H1 (cell line): ENCODE measurements around the gene RPTOR.

ENCODE experiments used
- ASH2L ChIP-seq: fragments of 200-600, 300-600 bp; sonication (generic); IDR thresholded peaks from one replicate; pipeline ENCODE4 v1.7.1; 2017; ENCODE audit warnings: low read length
- EZH2 ChIP-seq: fragments of 200-600 bp; sonication (generic); IDR thresholded peaks from 2 replicates; pipeline ENCODE4 v1.7.1; 2012; ENCODE audit warnings: low read depth, mild to moderate bottlenecking, moderate library complexity, low read length, inconsistent platforms; ENCODE audit not compliant: severe bottlenecking
- POLR2A ChIP-seq, 2 experiments: IDR thresholded peaks; 1 replicate in 1 of 2; 2 replicates in 1 of 2; pipeline ENCODE4 v1.6.1; 2011; ENCODE audit warnings: low read depth in 2 of 2, low read length in 2 of 2, mild to moderate bottlenecking in 2 of 2; ENCODE audit errors: control extremely low read depth in 1 of 2
- RXRA ChIP-seq: IDR thresholded peaks from 2 replicates; pipeline ENCODE4 v1.6.1; 2011; ENCODE audit warnings: low read depth, mild to moderate bottlenecking, low read length, moderate library complexity; ENCODE audit not compliant: insufficient read depth
- SP1 ChIP-seq: IDR thresholded peaks from 2 replicates; pipeline ENCODE4 v1.6.1; 2011; ENCODE audit warnings: low read depth, low read length
- TF ChIP-seq, protein P1 (sequence below), 3 experiments: IDR thresholded peaks; 1 replicate in 2 of 3; 2 replicates in 1 of 3; pipeline versions ENCODE4 v1.5.1 to v1.6.1; 2011; ENCODE audit warnings: low read length in 3 of 3, mild to moderate bottlenecking in 3 of 3, inconsistent platforms in 2 of 3, low read depth in 1 of 3, moderate library complexity in 1 of 3; ENCODE audit not compliant: insufficient read depth in 1 of 3; ENCODE audit errors: control extremely low read depth in 1 of 3
- TF ChIP-seq, protein P2 (sequence below): IDR thresholded peaks from 2 replicates; pipeline ENCODE4 v1.6.1; 2011; ENCODE audit warnings: low read length, improper control_type of control experiment

DNA sequence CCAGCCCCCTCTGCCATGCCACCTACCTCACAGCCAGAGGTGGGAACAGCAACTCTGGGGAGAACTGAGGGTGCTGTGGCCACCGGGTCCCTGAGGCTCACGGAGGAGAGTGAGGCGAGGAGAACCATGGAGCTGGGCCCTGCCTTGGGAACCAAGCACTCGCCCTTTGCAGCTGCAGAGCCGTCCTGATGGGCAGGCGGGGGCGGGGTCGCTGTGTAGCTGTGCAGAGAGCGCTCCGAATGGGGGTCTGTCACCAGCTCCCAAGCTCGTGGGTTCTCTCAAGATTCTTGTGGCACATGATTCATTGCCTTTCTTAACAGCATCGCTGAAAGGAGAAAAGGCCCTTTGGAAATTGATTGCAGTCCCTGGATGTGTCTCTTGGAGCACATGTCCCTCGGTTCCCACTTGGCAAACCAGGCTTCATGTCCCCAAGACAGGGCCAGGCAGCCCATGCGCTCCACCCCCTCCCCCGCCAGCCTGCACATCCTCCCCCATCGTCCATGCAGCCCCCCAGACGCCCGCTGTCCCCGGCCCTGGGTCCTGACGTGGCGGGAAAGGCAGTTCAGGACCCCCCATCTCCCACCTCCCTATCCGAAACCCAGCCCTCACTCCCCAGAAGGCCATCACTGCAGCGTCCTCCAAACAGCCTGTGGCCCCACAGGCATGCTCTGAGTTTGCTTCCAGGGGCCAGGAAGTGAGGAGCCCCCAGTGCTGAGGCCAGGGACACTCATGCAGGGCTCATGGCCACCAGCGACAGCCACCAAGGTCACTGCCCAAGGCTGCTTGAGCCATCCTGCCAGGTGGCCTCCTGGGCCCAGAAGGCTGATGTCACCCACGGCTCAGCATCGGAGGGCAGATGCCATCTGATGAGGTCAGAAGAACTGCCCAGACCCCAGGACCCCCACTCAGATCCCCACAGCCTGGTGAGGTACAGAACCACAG lies 426.4 kb downstream of the RPTOR start:
- TF ChIP-seq RXRA (no peak), POLR2A (IDR thresholded peaks at IDR 0.05; ENCODE audit: control extremely low read depth in 1 of 2, low read depth in 2 of 2, low read length in 2 of 2) (no peak), ASH2L (no peak), EZH2 (no peak), SP1 (no peak)
- TF ChIP-seq, protein P1, sequence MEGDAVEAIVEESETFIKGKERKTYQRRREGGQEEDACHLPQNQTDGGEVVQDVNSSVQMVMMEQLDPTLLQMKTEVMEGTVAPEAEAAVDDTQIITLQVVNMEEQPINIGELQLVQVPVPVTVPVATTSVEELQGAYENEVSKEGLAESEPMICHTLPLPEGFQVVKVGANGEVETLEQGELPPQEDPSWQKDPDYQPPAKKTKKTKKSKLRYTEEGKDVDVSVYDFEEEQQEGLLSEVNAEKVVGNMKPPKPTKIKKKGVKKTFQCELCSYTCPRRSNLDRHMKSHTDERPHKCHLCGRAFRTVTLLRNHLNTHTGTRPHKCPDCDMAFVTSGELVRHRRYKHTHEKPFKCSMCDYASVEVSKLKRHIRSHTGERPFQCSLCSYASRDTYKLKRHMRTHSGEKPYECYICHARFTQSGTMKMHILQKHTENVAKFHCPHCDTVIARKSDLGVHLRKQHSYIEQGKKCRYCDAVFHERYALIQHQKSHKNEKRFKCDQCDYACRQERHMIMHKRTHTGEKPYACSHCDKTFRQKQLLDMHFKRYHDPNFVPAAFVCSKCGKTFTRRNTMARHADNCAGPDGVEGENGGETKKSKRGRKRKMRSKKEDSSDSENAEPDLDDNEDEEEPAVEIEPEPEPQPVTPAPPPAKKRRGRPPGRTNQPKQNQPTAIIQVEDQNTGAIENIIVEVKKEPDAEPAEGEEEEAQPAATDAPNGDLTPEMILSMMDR (IDR thresholded peaks at IDR 0.05; ENCODE audit: control extremely low read depth in 1 of 3, insufficient read depth in 1 of 3, low read depth in 1 of 3, low read length in 3 of 3) = no peak
- TF ChIP-seq, protein P2, sequence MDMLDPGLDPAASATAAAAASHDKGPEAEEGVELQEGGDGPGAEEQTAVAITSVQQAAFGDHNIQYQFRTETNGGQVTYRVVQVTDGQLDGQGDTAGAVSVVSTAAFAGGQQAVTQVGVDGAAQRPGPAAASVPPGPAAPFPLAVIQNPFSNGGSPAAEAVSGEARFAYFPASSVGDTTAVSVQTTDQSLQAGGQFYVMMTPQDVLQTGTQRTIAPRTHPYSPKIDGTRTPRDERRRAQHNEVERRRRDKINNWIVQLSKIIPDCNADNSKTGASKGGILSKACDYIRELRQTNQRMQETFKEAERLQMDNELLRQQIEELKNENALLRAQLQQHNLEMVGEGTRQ = no peak
